LNCaP clone FGC (cell line): ENCODE measurements around the gene LARP4B.

Source experiments
- DNase-seq: peaks from one replicate; pipeline ENCODE4 v3.0.0-alpha.2; 2011; ENCODE audit warnings: low read depth
- H3K4me3 ChIP-seq: 2 replicates; pipeline ENCODE4 v1.5.1; 2011; ENCODE audit warnings: mild to moderate bottlenecking, low read depth, low read length, control low read depth
- CTCF ChIP-seq: IDR thresholded peaks from 2 replicates; pipeline ENCODE4 v1.5.1; 2012; ENCODE audit warnings: mild to moderate bottlenecking; ENCODE audit not compliant: control insufficient read depth, insufficient read depth; ENCODE audit errors: extremely low read depth

LARP4B gene

GRCh38 chr10:926075-926698 is 5.3 kb downstream of the LARP4B start:
- no peak overlapping the region for H3K4me3 ChIP-seq
- TF ChIP-seq CTCF, result no peak
- peak; percentile 44 for DNase-seq

GRCh38 chr10:924524-924859 is 7.0 kb downstream of the LARP4B start:
- DNase-seq, result no peak
- H3K4me3 ChIP-seq, result no peak overlapping the region

GRCh38 chr10:923844-924523 is 7.5 kb downstream of the LARP4B start:
- no peak for TF ChIP-seq CTCF
- no peak overlapping the region for H3K4me3 ChIP-seq
- DNase-seq, result no peak

More at GRCh38 chr10:924524-924859, 7.0 kb downstream of the LARP4B start:
- TF ChIP-seq CTCF, result no peak

- no peak for TF ChIP-seq CTCF
- DNase-seq, result no peak
- H3K4me3 ChIP-seq, result no peak overlapping the region
These were observed 9.8 kb downstream of the LARP4B start for GRCh38 chr10:921471-922414.

- no peak for DNase-seq
- no peak overlapping the region for H3K4me3 ChIP-seq
- TF ChIP-seq CTCF, result no peak
These were observed 11.1 kb downstream of the LARP4B start for GRCh38 chr10:920450-920849.

- no peak overlapping the region for H3K4me3 ChIP-seq
- no peak for DNase-seq
- TF ChIP-seq CTCF, result no peak
These were observed 12.0 kb downstream of the LARP4B start for GRCh38 chr10:919481-919880.
